SU-DHL-6 (cell line): Measurements from ENCODE around the gene PANK3.

Source experiments
- EZH2phosphoT487 ChIP-seq: fragments of 200-600 bp; sonication (generic), shearing (Covaris generic); conservative IDR thresholded peaks from 2 replicates; pipeline ENCODE4 v1.6.1; 2018; ENCODE audit warnings: mild to moderate bottlenecking, antibody characterized with exemption, low read length, moderate library complexity, mixed read lengths
- TF ChIP-seq, protein P1 (sequence below): fragments of 200-600 bp; sonication (generic); IDR thresholded peaks from one replicate; pipeline ENCODE4 v1.5.1; 2017; ENCODE audit warnings: antibody characterized with exemption, mild to moderate bottlenecking, low read length, moderate library complexity; ENCODE audit not compliant: insufficient read depth, poor library complexity, severe bottlenecking

DNA sequence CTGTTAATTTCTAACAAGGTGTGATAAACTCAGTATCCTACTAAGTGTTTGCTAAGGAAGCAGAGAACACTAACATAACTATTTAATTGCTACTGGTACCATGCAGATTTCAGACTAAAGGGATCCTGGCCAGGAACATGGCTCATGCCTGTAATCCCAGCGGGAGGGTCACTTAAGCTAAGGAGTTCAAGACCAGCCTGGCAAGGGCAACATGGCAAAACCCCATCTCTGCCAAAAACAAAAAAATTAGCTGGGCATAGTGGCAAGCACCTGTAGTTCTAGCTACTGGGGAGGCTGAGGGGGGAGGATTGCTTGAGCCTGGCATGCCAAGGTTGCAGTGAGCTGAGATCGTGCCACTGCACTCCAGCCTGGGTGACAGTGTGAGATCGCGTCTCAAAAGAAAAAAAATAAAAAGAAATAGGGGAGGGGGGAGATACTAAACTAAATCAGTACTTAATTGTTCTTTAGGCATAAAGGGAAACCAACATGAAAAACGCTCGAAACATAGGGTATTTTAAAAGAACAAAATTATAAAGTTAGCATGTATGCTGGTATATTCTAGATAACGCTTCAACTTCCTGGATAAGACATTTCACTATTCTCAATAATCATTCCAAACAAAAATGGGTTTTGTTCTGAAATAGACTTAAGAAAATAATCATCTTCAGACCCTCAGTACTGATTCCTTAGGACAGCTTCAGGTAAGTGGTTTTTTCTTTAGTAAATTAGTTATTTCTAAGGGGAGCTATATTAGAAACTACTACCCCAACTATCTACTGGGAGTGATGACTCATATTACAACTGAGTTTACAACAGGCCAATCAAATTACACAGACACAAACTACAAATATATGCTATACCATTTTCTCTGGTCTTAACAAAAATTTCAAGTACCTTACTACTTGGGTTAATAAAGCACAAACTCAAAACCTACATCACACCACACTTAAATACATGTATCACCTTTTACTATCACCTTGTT is 3.5 kb downstream of the PANK3 start:
- TF ChIP-seq, protein P1, sequence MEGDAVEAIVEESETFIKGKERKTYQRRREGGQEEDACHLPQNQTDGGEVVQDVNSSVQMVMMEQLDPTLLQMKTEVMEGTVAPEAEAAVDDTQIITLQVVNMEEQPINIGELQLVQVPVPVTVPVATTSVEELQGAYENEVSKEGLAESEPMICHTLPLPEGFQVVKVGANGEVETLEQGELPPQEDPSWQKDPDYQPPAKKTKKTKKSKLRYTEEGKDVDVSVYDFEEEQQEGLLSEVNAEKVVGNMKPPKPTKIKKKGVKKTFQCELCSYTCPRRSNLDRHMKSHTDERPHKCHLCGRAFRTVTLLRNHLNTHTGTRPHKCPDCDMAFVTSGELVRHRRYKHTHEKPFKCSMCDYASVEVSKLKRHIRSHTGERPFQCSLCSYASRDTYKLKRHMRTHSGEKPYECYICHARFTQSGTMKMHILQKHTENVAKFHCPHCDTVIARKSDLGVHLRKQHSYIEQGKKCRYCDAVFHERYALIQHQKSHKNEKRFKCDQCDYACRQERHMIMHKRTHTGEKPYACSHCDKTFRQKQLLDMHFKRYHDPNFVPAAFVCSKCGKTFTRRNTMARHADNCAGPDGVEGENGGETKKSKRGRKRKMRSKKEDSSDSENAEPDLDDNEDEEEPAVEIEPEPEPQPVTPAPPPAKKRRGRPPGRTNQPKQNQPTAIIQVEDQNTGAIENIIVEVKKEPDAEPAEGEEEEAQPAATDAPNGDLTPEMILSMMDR = no peak
- no peak for TF ChIP-seq EZH2phosphoT487
